KMS-11 (cell line): ENCODE data around the gene AQP9.
A peak's percentile ranks its signal among the peaks of the same experiment; 100 is the strongest.

ENCODE experiments used
- H2AFZ ChIP-seq: fragments of 200-600 bp; sonication (generic); 2 replicates; pipeline ENCODE4 v1.6.1; 2016; ENCODE audit warnings: antibody characterized with exemption, mixed run types, low read depth
- H3K27ac ChIP-seq: fragments of 200-600 bp; sonication (generic); 2 replicates; pipeline ENCODE4 v1.6.1; 2016; ENCODE audit warnings: mild to moderate bottlenecking, mixed run types
- H3K27me3 ChIP-seq: fragments of 200-600 bp; sonication (generic); 2 replicates; pipeline ENCODE4 v1.6.1; 2017; ENCODE audit warnings: mild to moderate bottlenecking, low read depth, mixed run types, moderate library complexity; ENCODE audit not compliant: insufficient read depth
- H3K36me3 ChIP-seq: fragments of 200-600 bp; sonication (generic); 2 replicates; pipeline ENCODE4 v1.6.1; 2017; ENCODE audit warnings: mild to moderate bottlenecking, mixed run types; ENCODE audit not compliant: insufficient read depth
- H3K4me1 ChIP-seq: fragments of 200-600 bp; sonication (generic); 2 replicates; pipeline ENCODE4 v1.6.1; 2016; ENCODE audit warnings: mild to moderate bottlenecking, low read depth, mixed run types; ENCODE audit not compliant: poor library complexity, severe bottlenecking
- H3K4me2 ChIP-seq: fragments of 200-600 bp; sonication (generic); 2 replicates; pipeline ENCODE4 v1.7.0; 2016; ENCODE audit warnings: mild to moderate bottlenecking, mixed run types
- H3K4me3 ChIP-seq: fragments of 200-600 bp; sonication (generic); IDR thresholded peaks from 2 replicates; pipeline ENCODE4 v1.6.1; 2017; ENCODE audit warnings: low read depth, low read length, mixed read lengths; ENCODE audit not compliant: insufficient read depth
- H3K79me2 ChIP-seq: fragments of 200-600 bp; sonication (generic); 2 replicates; pipeline ENCODE4 v1.6.1; 2016; ENCODE audit warnings: low read depth, mixed run types; ENCODE audit not compliant: insufficient read depth
- H3K9ac ChIP-seq: fragments of 200-600 bp; sonication (generic); 2 replicates; pipeline ENCODE4 v1.6.1; 2016; ENCODE audit warnings: mild to moderate bottlenecking, mixed run types
- H4K20me1 ChIP-seq: fragments of 200-600 bp; sonication (generic); 2 replicates; pipeline ENCODE4 v1.6.1; 2016; ENCODE audit warnings: mild to moderate bottlenecking, mixed run types; ENCODE audit not compliant: insufficient read depth
- TF ChIP-seq, protein P1 (sequence below): fragments of 200-600 bp; sonication (generic); conservative IDR thresholded peaks from 2 replicates; pipeline ENCODE4 v1.6.1; 2017; ENCODE audit warnings: low read depth, mild to moderate bottlenecking, antibody characterized with exemption, low read length, moderate library complexity, mixed read lengths

Gene AQP9

DNA sequence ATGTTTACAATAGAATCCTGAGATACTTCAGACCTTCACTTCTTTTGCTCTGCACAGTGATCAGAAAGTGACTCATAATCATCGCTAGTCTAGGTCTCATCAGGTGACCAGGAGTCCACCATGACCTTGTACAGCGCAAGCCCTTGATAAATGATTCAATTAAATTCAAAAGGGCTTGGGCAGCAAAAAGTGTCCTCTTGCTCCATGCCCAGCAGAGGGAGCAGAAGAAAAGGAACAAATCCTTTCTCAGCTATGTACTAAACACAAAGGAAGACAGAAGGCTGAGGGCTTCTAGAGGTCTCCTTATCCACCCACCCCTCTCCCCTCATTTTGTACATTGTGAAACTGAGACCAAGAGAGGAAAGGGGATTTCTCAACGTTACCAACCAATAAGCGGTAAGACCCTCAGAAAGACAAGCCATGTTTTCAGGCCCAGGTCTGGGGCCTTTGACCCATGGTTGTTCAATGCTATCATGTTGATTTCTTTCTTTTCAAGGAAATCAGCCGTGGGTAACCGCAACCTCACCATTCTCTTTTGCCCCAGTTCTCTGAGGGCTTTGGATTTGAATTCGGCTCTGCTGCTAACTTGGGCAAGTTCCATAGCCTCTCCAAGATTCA lies 74.8 kb downstream of the AQP9 start:
- no peaks in the 10 kb centered on the region for H4K20me1 ChIP-seq
- no peak overlapping the region for H3K9ac ChIP-seq
- H3K4me1 ChIP-seq, result no peaks in the 10 kb centered on the region
- no peaks in the 10 kb centered on the region for H3K27me3 ChIP-seq
- no peak overlapping the region for H2AFZ ChIP-seq
- H3K27ac ChIP-seq, result no peak overlapping the region
- no peaks in the 10 kb centered on the region for H3K36me3 ChIP-seq
- H3K4me3 ChIP-seq, result no peak overlapping the region
- no peak overlapping the region for H3K4me2 ChIP-seq
- TF ChIP-seq, protein P1, sequence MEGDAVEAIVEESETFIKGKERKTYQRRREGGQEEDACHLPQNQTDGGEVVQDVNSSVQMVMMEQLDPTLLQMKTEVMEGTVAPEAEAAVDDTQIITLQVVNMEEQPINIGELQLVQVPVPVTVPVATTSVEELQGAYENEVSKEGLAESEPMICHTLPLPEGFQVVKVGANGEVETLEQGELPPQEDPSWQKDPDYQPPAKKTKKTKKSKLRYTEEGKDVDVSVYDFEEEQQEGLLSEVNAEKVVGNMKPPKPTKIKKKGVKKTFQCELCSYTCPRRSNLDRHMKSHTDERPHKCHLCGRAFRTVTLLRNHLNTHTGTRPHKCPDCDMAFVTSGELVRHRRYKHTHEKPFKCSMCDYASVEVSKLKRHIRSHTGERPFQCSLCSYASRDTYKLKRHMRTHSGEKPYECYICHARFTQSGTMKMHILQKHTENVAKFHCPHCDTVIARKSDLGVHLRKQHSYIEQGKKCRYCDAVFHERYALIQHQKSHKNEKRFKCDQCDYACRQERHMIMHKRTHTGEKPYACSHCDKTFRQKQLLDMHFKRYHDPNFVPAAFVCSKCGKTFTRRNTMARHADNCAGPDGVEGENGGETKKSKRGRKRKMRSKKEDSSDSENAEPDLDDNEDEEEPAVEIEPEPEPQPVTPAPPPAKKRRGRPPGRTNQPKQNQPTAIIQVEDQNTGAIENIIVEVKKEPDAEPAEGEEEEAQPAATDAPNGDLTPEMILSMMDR, result peak; percentile 73
- no peaks in the 10 kb centered on the region for H3K79me2 ChIP-seq

DNA sequence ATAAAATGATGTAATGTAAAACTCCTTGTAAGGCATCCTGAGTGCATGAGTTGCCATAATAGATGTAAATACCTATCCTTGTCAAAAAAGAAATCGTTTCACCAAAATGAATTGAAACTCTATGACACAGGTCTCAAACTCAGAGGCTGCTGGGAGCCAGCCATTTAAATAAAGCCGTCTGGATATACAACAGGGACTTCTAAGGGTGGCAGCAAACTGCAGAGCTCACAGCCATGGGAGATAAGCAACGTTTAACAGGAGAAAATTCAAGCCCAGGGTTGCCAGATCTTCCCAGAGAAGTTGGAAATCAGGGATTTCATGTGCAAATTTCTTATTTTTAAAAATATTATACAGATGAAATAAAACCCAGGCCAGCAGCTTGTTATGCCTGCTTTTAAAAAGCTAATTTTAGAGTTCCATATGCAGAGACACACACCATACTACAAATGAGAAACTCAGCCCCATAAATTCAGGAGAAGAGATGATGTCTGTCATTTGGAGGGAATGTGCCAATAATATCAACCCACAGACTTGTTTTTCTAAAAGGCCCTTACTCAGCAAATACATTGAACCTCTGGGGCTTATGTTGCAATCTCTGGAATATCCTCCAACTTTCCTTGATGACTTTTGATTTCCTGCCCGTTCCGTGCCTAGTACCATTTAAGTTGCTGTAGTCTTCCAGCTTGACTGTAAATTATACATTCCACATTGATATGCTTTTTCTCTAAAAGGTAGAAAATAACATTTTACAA lies 75.6 kb downstream of the AQP9 start:
- no peak overlapping the region for H3K9ac ChIP-seq
- H2AFZ ChIP-seq, result no peak overlapping the region
- no peak overlapping the region for H3K4me2 ChIP-seq
- TF ChIP-seq, protein P1, result no peak
- no peaks in the 10 kb centered on the region for H3K27me3 ChIP-seq
- H3K4me3 ChIP-seq, result no peak overlapping the region
- no peaks in the 10 kb centered on the region for H4K20me1 ChIP-seq
- H3K4me1 ChIP-seq, result no peaks in the 10 kb centered on the region
- no peak overlapping the region for H3K27ac ChIP-seq
- no peaks in the 10 kb centered on the region for H3K79me2 ChIP-seq
- no peaks in the 10 kb centered on the region for H3K36me3 ChIP-seq

DNA sequence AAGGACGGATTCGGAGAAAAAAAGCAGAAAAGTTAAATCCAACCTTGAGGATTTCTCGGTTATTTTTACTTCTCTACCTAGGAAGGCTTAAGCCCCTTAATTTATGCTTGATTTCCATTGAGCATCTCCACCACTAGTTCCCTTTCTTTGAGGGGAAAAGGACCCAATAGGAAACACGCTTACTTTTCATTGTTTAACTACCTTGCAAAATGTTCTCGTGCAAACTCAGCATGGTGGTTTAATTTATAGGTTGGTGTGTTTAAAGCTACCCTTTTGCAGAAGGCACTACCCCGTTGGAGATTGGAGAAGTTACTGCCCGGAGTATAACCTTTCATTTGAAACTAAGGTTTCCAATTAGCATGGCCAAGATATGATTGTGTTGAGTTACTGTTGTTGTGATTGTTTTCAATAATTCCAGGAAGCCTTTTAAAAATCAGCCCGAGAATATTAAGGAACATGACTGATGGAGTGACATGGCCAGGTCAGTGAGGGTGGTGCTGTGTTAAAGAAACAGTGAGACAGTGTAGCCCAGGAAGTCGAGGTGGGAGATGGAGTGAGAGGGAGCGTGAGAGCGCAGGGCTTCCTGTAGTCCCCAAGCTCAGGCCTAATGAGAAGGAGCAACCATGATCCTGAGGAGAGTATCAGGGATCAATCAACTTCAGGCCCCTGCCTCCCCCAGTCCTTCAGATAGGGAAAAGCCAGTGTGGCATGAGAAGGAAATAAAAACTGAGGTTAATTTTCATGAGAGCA lies 76.6 kb downstream of the AQP9 start:
- Histone ChIP-seq H3K4me1 (no peaks in the 10 kb centered on the region), H3K4me3 (no peak overlapping the region), H3K4me2 (no peak overlapping the region), H3K27ac (no peak overlapping the region), H3K9ac (no peak overlapping the region), H3K79me2 (no peaks in the 10 kb centered on the region), H3K36me3 (no peaks in the 10 kb centered on the region), H4K20me1 (no peaks in the 10 kb centered on the region), H2AFZ (no peak overlapping the region), H3K27me3 (no peaks in the 10 kb centered on the region)
- TF ChIP-seq, protein P1, result no peak

DNA sequence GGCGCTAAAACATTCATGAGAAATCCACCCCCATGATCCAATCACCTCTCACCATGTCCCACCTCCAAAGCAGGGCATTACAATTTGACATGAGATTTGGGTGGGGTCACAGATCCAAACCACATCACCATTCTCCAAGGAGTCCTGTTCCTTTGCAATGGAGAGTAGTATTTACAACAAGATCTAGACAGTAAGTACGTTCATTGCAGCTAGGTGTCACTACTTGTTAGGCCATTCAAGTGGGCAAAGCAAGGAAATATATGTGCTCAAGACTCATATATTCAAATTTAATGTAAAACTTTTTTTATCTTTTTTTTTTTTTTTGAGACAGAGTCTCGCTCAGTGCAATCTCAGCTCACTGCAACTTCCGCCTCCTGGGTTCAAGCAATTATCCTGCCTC lies 79.3 kb downstream of the AQP9 start:
- H3K9ac ChIP-seq, result no peak overlapping the region
- H3K27me3 ChIP-seq, result no peaks in the 10 kb centered on the region
- TF ChIP-seq, protein P1, result no peak

More for the DNA sequence above, 79.3 kb downstream of the AQP9 start:
- Histone ChIP-seq H3K36me3 (no peaks in the 10 kb centered on the region), H4K20me1 (no peaks in the 10 kb centered on the region), H2AFZ (no peak overlapping the region), H3K27ac (no peak overlapping the region), H3K4me2 (no peak overlapping the region), H3K4me1 (no peaks in the 10 kb centered on the region), H3K4me3 (no peak overlapping the region), H3K79me2 (no peaks in the 10 kb centered on the region)
